ENCODE data around the gene EOGT.

EOGT gene

GRCh38 chr3:69013253-69014021, at the start of gene EOGT:
TSS of gene EOGT (minus strand) at chr3:69013684. CDS start at chr3:69009846, 3,838 bp downstream.
- no peak for DNase-seq

GRCh38 chr3:69059688-69060087, 46.2 kb upstream of the EOGT start:
- DNase-seq = no peak

- DNase-seq = no peak
These were observed 45.4 kb upstream of the EOGT start for GRCh38 chr3:69058947-69059224.

GRCh38 chr3:69058180-69058946, 44.9 kb upstream of the EOGT start:
- no peak for DNase-seq

DNA sequence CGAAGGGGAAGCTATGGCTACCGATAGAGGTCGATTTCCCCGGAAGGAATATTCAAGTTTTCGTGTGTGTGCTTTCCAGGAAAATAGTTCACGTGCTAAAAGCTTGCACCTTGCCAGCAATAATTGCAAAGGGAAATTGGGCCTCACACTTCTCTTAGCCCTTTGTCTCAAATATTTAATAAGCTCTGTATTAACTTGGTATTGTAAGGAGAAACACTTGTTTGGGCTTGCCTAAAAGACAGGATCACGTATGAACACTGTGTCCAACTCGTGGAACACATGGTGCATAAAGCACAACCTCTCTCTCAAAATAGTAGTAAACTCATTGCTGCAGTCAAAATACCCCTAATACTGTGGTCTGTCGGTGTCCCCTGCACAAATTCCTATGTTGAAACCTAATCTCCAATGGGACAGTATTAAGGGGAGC, 39.0 kb upstream of the EOGT start:
- no peak for DNase-seq

- no peak for DNase-seq
These were observed 38.4 kb upstream of the EOGT start, which contains the start of gene TMF1 for GRCh38 chr3:69051756-69052471. TSS of gene TMF1 (minus strand) at chr3:69052333. CDS start at chr3:69052086, 247 bp downstream.

GRCh38 chr3:69048990-69049389, 35.5 kb upstream of the EOGT start:
- DNase-seq = no peak

DNA sequence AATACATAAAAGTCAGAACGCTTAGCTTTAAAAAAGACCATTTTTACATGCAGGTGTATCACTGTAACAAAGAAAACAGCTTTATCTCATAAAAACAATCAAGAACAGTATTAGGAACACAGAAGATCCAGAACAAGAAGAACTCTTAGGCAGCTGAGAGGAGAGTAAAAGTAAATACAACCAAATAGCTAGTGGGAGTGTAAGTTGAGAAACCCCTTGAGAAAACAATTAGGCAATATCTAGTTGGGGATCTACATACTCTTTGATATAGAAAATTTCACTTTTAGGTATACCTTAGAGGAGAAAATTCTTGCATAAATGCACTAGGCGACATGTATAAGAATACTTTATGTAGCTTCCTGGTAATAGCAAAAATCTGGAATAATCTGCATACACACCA, 31.1 kb upstream of the EOGT start:
- no peak for DNase-seq

- no peak for DNase-seq
These were observed 20.0 kb upstream of the EOGT start for GRCh38 chr3:69033470-69033869.

DNA sequence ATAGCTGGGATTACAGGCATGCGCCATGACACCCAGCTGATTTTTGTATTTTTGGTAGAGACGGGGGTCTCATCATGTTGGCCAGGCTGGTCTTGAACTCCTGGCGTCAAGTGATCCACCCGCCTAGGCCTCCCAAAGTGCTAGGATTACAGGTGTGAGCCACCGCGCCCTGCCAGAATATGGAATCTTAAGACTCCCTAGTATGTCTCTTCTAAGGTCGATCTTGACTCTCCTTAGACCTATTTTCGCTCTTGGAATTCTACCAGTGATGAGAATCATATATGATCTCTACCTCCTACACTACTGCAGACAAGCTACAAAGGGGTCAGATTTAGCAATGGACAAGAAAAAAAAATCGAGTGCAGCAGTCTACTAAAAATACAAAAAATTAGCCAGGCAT, 19.3 kb upstream of the EOGT start:
- no peak for DNase-seq

GRCh38 chr3:69032142-69032541, 18.7 kb upstream of the EOGT start:
- DNase-seq = no peak

DNA sequence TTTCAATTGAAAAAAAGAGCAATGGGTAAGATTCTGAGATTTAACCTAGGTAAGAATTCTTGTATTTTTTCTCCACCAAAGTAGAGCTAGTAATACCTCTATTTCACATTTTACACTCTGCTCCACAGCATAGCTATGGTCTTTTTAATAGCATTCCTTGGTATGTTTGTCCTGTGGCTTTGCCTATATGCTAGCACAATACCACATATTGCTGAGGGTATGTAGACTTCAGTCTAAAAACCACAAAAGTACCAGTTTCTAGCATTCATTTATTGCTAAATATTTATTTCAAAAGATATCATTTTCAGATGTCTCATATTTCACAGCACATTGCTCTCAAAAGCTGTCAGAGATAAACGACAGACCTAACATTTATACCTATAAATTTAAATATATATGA, 18.2 kb upstream of the EOGT start:
- DNase-seq = no peak

DNA sequence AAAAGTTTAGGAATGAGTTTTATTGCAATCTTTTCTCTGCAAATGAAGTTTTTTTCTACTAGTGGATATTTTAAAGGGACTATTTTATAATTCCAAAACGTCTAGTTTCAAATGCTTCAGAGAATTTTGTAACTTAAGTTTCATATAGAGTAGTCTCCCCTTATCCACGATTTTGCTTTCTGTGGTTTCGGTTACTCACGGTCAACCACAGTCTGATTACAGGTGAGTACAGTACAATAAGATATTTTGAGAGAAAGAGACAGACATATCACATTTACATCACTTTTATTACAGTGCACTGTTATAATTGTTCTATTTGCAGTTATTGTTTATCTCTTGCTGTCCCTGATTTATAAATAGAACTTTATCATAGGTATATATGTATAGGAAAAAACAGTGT, 7.4 kb upstream of the EOGT start:
- DNase-seq = no peak

DNA sequence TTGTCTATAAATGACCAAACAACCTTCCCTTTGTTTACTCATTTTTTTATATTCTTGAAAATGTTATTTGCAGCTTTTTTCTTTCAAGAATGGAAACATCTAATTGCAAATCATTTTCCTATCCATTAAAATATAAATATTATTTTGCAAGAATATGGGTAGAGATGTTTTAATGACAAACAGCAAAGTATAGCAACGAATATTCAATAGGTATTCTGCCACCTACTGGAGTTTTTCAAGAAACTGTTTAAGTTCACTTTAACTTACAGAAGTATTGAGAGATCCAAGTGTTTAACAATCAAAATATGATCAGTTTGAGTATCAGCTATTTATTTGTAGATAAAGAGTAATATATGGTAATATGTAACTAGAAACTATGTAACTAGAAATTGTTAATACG, 6.9 kb upstream of the EOGT start:
- no peak for DNase-seq

DNA sequence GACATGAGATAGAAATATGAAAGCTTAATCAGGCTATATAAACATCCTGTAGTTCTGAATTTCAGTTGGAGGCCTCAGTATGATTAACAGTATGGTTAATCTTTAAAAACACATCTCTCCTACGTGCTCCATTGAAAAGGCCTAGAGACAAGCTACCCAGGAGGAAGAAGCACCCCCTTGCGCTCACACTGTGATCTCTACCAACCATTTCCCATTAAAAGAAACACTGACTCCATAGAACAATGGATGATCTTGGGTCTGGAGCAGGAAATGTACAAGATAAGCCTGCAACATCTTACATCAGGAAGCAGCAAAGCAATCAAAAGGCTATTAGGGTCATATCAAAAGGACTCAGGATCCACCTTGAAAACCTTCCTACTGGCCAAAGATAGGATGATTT, 3.4 kb upstream of the EOGT start:
- DNase-seq = no peak

DNA sequence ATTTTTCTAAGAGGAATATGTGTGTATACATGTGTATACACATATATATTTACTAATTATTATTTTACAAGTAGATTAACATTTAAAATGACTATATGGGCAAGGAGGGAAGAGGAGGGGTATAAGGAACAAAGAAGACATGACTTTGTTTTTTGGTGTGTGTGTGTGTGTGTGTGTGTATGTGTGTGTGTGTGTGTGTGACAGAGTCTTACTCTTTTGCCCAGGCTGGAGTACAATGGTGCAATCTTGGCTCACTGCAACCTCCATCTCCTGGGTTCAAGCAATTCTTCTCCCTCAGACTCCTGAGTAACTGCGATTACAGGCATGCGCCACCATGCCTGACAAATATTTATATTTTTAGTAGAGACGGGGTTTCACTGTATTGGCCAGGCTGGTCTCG, 2.6 kb upstream of the EOGT start:
- DNase-seq = no peak

DNA sequence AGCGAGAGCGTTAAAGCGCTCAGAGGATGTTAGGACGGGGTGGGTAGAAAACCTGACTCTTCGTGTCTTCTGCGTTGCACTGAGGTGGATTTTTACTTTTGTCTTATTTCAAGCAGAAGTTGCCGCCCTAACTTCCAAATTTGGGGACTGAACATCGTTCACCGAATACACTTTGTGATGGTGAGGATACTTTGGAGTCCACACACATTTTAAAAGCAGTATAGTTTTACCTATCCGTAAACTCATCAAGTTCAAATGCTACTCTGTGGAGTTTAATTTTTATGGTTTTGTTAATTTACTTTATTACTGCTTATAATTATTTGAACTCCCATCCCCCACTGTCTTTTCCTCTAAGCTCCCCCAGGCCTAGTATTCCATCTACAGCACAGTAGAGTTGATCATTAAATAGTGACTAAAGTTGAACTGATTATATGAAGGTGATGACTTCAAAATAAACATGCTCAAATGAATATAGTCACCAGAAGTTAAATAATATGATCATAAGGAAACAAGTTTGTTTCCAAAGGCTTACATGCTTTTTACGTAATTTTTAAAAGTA, 617 bp upstream of the EOGT start:
- no peak for DNase-seq

DNA sequence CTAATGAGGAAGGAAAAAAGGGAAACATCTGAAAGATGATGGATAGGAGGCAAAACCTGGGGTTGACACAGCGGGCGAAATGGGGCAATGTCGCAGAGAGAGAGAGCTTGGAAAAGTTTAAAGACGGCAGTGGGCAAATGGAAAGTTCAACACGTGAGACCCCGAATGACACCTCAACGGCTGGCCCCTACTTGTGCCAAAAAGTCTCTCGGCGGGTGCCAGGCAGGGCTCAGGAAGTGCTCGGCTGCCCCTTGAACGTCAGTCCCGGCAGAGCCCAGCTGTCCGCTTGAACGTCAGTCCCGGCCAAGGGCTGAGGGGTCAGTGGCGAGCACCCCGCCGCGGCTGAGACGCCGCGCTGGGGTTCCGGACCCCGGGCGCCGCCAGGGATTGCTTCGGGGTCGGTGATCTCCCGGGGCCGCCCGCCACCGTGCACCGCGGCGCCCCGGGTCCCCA, 658 bp downstream of the EOGT start:
- no peak for DNase-seq

- no peak for DNase-seq
These were observed 1.2 kb downstream of the EOGT start for GRCh38 chr3:69012100-69012799.

DNA sequence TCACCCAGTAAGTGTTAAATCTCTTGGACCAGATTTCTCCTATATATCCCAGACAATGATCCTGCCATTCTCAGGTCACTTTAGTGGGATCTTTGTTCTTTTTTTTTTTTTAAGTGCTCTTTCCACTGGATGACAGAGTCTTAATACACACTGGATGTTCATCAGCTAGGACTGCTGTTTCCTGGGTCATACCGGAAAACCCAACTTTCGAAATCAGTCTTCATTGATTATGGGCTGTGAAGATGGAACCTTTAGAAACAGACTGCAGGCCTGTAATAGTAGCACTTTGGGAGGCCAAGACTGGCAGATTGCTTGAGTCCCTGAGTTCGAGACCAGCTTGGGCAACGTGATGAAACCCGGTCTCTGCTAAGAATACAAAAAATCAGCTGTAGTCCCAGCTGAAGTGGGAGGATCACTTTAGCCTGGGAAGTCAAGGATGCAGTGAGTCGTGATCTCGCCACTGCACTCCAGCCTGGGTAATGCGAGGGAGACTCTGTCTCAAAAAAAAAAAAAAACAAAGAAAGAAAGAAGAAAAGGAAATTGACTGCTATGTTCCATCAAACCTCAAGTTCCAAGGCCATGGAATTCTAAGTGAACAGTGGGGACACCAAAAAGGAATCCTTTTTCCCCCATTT, 2.3 kb downstream of the EOGT start:
- DNase-seq = no peak

GRCh38 chr3:69009559-69010410, 3.7 kb downstream of the EOGT start:
- no peak for DNase-seq

All from NCI-H187 treated with DMSO at 0.1 percent for 48 hours (cell line).